ENCODE results near the gene SPRN. TPM values are rescaled to one million over a fixed set of nuclear protein-coding genes. Genes with fewer than 3 reads are reported as not detected.

SPRN gene
- total RNA-seq, 1 donor from 2014 or later: 0.06 TPM

GRCh38 chr10:133384071-133384470, 40.4 kb downstream of the SPRN start:
- Mint-ChIP-seq H3K27ac (no peak overlapping the region), H3K36me3 (peaks cover 2% of the 10 kb centered on the region), H3K27me3 (ENCODE audit: insufficient read depth, low read depth) (peaks cover 4% of the 10 kb centered on the region), H3K9me3 (no peaks in the 10 kb centered on the region), H3K4me3 (no peak overlapping the region), H3K4me1 (peaks cover 3% of the 10 kb centered on the region)
- DNase-seq (ENCODE audit: low spot score): no peak
- TF ChIP-seq EZH2 (IDR thresholded peaks at IDR 0.05) (no peak), CTCF (IDR thresholded peaks at IDR 0.05) (no peak)
- no peaks in the 10 kb centered on the region for H3K36me3 ChIP-seq
- H3K27me3 ChIP-seq: peaks cover 12% of the 10 kb centered on the region
- H2AFZ ChIP-seq (replicated peaks): no peak overlapping the region
- H4K20me1 ChIP-seq (ENCODE audit: low read depth): peaks cover 6% of the 10 kb centered on the region
- no peaks in the 10 kb centered on the region for H3K9me3 ChIP-seq (ENCODE audit: low read depth)
- no peak overlapping the region for H3K4me2 ChIP-seq
- H3K4me1 ChIP-seq: peaks cover 4% of the 10 kb centered on the region
- H3K4me3 ChIP-seq: no peak overlapping the region
- no peaks in the 10 kb centered on the region for H3F3A ChIP-seq (ENCODE audit: low read depth)
- no peaks in the 10 kb centered on the region for H3K79me2 ChIP-seq (ENCODE audit: low read depth)
- no peak overlapping the region for H3K27ac ChIP-seq
- H3K9ac ChIP-seq: no peak overlapping the region

GRCh38 chr10:133383551-133383950, 40.9 kb downstream of the SPRN start:
- H3K9ac ChIP-seq: no peak overlapping the region
- no peaks in the 10 kb centered on the region for H3F3A ChIP-seq (ENCODE audit: low read depth)
- peaks cover 4% of the 10 kb centered on the region for H3K4me1 ChIP-seq
- H4K20me1 ChIP-seq (ENCODE audit: low read depth): peaks cover 6% of the 10 kb centered on the region
- H3K36me3 Mint-ChIP-seq: peaks cover 2% of the 10 kb centered on the region
- no peak overlapping the region for H3K4me3 Mint-ChIP-seq
- H3K4me1 Mint-ChIP-seq: peaks cover 3% of the 10 kb centered on the region
- no peaks in the 10 kb centered on the region for H3K9me3 Mint-ChIP-seq
- H3K4me3 ChIP-seq: no peak overlapping the region
- no peaks in the 10 kb centered on the region for H3K9me3 ChIP-seq (ENCODE audit: low read depth)
- no peaks in the 10 kb centered on the region for H3K36me3 ChIP-seq
- H3K4me2 ChIP-seq: no peak overlapping the region
- peaks cover 4% of the 10 kb centered on the region for H3K27me3 Mint-ChIP-seq (ENCODE audit: insufficient read depth, low read depth)
- H3K79me2 ChIP-seq (ENCODE audit: low read depth): no peaks in the 10 kb centered on the region
- no peak for TF ChIP-seq EZH2phosphoT487 (IDR thresholded peaks at IDR 0.05)
- no peak for TF ChIP-seq CTCF (IDR thresholded peaks at IDR 0.05)
- TF ChIP-seq EZH2 (IDR thresholded peaks at IDR 0.05): no peak
- H2AFZ ChIP-seq (replicated peaks): no peak overlapping the region
- no peak overlapping the region for H3K27ac Mint-ChIP-seq
- DNase-seq (ENCODE audit: low spot score): no peak
- H3K27me3 ChIP-seq: peaks cover 14% of the 10 kb centered on the region
- H3K27ac ChIP-seq: no peak overlapping the region

- no peak overlapping the region for H3K4me3 Mint-ChIP-seq
- TF ChIP-seq EZH2 (IDR thresholded peaks at IDR 0.05) (no peak), CTCF (IDR thresholded peaks at IDR 0.05) (no peak)
- no peaks in the 10 kb centered on the region for H3K9me3 Mint-ChIP-seq
- H2AFZ ChIP-seq (replicated peaks): no peak overlapping the region
- H3K9me3 ChIP-seq (ENCODE audit: low read depth): no peaks in the 10 kb centered on the region
- peaks cover 39% of the 10 kb centered on the region for H3K27me3 ChIP-seq
- H3K79me2 ChIP-seq (ENCODE audit: low read depth): no peaks in the 10 kb centered on the region
- no peak overlapping the region for H3K27ac ChIP-seq
- H3F3A ChIP-seq (ENCODE audit: low read depth): no peaks in the 10 kb centered on the region
- no peak overlapping the region for H3K4me2 ChIP-seq
- H3K4me1 ChIP-seq: peaks cover 4% of the 10 kb centered on the region
- H3K36me3 ChIP-seq: no peaks in the 10 kb centered on the region
- no peak overlapping the region for H3K27ac Mint-ChIP-seq
- no peak overlapping the region for H3K4me3 ChIP-seq
- no peaks in the 10 kb centered on the region for H3K36me3 Mint-ChIP-seq
- H3K9ac ChIP-seq: no peak overlapping the region
- H4K20me1 ChIP-seq (ENCODE audit: low read depth): peaks cover 6% of the 10 kb centered on the region
- DNase-seq (ENCODE audit: low spot score): no peak
- H3K4me1 Mint-ChIP-seq: peaks cover 7% of the 10 kb centered on the region
- H3K27me3 Mint-ChIP-seq (ENCODE audit: insufficient read depth, low read depth): peaks cover 10% of the 10 kb centered on the region
Observed at GRCh38 chr10:133381036-133381435, 43.4 kb downstream of the SPRN start.

Data from neural progenitor cell (in vitro differentiated cells).